K562 (cell line): ENCODE data around the gene SLC39A11. TPM values are rescaled to one million over a fixed set of nuclear protein-coding genes. Genes with fewer than 3 reads are reported as not detected.

Experiments
- BRF1 ChIP-seq: IDR thresholded peaks from 3 replicates; pipeline ENCODE4 v1.6.1; 2011; ENCODE audit warnings: borderline replicate concordance, mild to moderate bottlenecking; ENCODE audit not compliant: insufficient read length; ENCODE audit errors: extremely low read depth
- DPF2 ChIP-seq: fragments of 450-650 bp; IDR thresholded peaks from 2 replicates; pipeline ENCODE4 v1.6.1; 2016
- E2F3 ChIP-seq: fragments of 250-450 bp; sonication (Bioruptor Pico); IDR thresholded peaks from 2 replicates; pipeline ENCODE4 v1.4.0; 2020; ENCODE audit warnings: mild to moderate bottlenecking
- HDAC2 ChIP-seq: fragments of 450-650 bp; IDR thresholded peaks from 2 replicates; pipeline ENCODE4 v1.6.1; 2016; ENCODE audit warnings: mild to moderate bottlenecking
- L3MBTL2 ChIP-seq: fragments of 450-650 bp; IDR thresholded peaks from 2 replicates; pipeline ENCODE4 v1.6.1; 2016; ENCODE audit warnings: mild to moderate bottlenecking, moderate library complexity
- MAFK ChIP-seq: IDR thresholded peaks from 2 replicates; pipeline ENCODE4 v1.6.1; 2011; ENCODE audit warnings: low read length, improper control_type of control experiment
- MCM7 ChIP-seq, 2 experiments: fragments of 450-650 bp; IDR thresholded peaks; 2 replicates each; pipeline ENCODE4 v1.6.1; 2016 to 2018
- MGA ChIP-seq: fragments of 450-650 bp; IDR thresholded peaks from 2 replicates; pipeline ENCODE4 v1.6.1; 2016; ENCODE audit warnings: mild to moderate bottlenecking, moderate library complexity
- NFIC ChIP-seq: fragments of 450-650 bp; IDR thresholded peaks from 2 replicates; pipeline ENCODE4 v1.6.1; 2017; ENCODE audit warnings: mild to moderate bottlenecking, inconsistent platforms
- NFXL1 ChIP-seq: fragments of 450-650 bp; formaldehyde crosslinking; IDR thresholded peaks from 2 replicates; pipeline ENCODE4 v1.4.0; 2021; ENCODE audit warnings: mild to moderate bottlenecking
- RNF219 ChIP-seq: fragments of 250-450 bp; sonication (Bioruptor Pico); IDR thresholded peaks from 2 replicates; pipeline ENCODE4 v1.5.0; 2022; ENCODE audit warnings: mild to moderate bottlenecking
- TEAD4 ChIP-seq, 2 experiments: sonication (generic) in 1 of 2; formaldehyde crosslinking in 1 of 2; IDR thresholded peaks; 2 replicates each; pipeline versions ENCODE4 v1.6.1 to v1.8.0; 2012 to 2022; ENCODE audit warnings: borderline replicate concordance in 1 of 2, inconsistent platforms in 1 of 2, low read length in 1 of 2, mild to moderate bottlenecking in 1 of 2, missing genetic modification reagents in 1 of 2
- ZBED1 ChIP-seq: IDR thresholded peaks from 2 replicates; pipeline ENCODE4 v1.6.1; 2014
- ZBTB8A ChIP-seq: fragments of 450-650 bp; IDR thresholded peaks from 2 replicates; pipeline ENCODE4 v1.6.1; 2018; ENCODE audit warnings: mild to moderate bottlenecking, moderate library complexity; ENCODE audit not compliant: partially characterized antibody
- ZNF121 ChIP-seq: sonication (generic); formaldehyde crosslinking; conservative IDR thresholded peaks from 2 replicates; pipeline ENCODE4 v1.8.0; 2022; ENCODE audit warnings: missing genetic modification reagents
- ZNF408 ChIP-seq: fragments of 250-450 bp; sonication (Bioruptor Pico); IDR thresholded peaks from 2 replicates; pipeline ENCODE4 v1.4.0; 2020; ENCODE audit warnings: low read depth, mild to moderate bottlenecking, moderate library complexity
- polyA plus RNA-seq, 8 experiments: library from polyadenylated mRNA; depleted of rRNA in 4 of 8; stranded (reverse) in 5 of 8; unstranded in 3 of 8; fragments of >200 nt; fragmentation: Nextera tagmentation in 2 of 8; fragmentation: Illumina TruSeq in 1 of 8; extraction: Ambion mirVana in 2 of 8; extraction: Trizol in 1 of 8; gene quantifications; 2 replicates each; pipeline versions ENCODE4 v1.2.1 to v1.2.3, GENCODE V29; 2011 to 2014; ENCODE audit warnings: inconsistent platforms in 1 of 8, missing spikeins in 1 of 8
- total RNA-seq, 7 experiments: library from RNA; depleted of rRNA in 6 of 7; stranded (reverse); fragments of >200 nt in 6 of 7; fragmentation: Illumina TruSeq in 2 of 7; extraction: Trizol in 2 of 7; gene quantifications; 2 replicates each; pipeline versions ENCODE4 v1.2.1 to v1.2.3, GENCODE V29; 2011 to 2021; ENCODE audit warnings: low replicate concordance in 1 of 7

Gene SLC39A11
- total and polyA plus RNA-seq, 9 of the 15 experiments (the other 6 are each of a cell fraction or from before 2014, with no cell fraction given): 10.5 to 26.4 (median 13.4) TPM

- TF ChIP-seq MGA (peak; percentile 69; the same call in 1 of the 2 replicates), MCM7 (IDR thresholded peaks at IDR 0.05) (no peak), ZNF121 (CRISPR knock-in tag) (no peak), TEAD4 (IDR thresholded peaks at IDR 0.05; ENCODE audit: low read length) (0 out of 2 replicates have a peak, but pooled peaks have one; percentile 14), TEAD4 (CRISPR knock-in tag; IDR thresholded peaks at IDR 0.05; ENCODE audit: borderline replicate concordance) (no peak), ZBTB8A (no peak), NFIC (peak; percentile 83), ZBED1 (no peak), BRF1 (no peak), RNF219 (no peak), L3MBTL2 (peak; percentile 77), ZNF408 (CRISPR knock-in tag) (no peak), HDAC2 (no peak), MAFK (no peak), NFXL1 (CRISPR knock-in tag) (no peak), DPF2 (peak; percentile 45; the same call in 1 of the 2 replicates), E2F3 (CRISPR knock-in tag) (no peak)
Observed at GRCh38 chr17:72976971-72977770, 115.3 kb downstream of the SLC39A11 start (continued).
